Measurements from ENCODE around the gene CEP126.
A peak's percentile ranks its signal among the peaks of the same experiment; 100 is the strongest.

CEP126 gene

GRCh38 chr11:101914738-101915426, at the start of gene CEP126:
Gene CEP126, plus strand, starts transcription at chr11:101915010. Its CDS starts 275 bp downstream, at chr11:101915285.
- peak; percentile 98 for DNase-seq (ENCODE audit: low spot score)

GRCh38 chr11:101866619-101867491, 48.0 kb upstream of the CEP126 start:
- DNase-seq (ENCODE audit: low spot score): no peak

GRCh38 chr11:101867951-101868350, 46.9 kb upstream of the CEP126 start:
- no peak for DNase-seq (ENCODE audit: low spot score)

GRCh38 chr11:101870510-101870909, 44.3 kb upstream of the CEP126 start:
- no peak for DNase-seq (ENCODE audit: low spot score)

GRCh38 chr11:101872171-101872882, 42.5 kb upstream of the CEP126 start:
- DNase-seq (ENCODE audit: low spot score): no peak

GRCh38 chr11:101880222-101880621, 34.6 kb upstream of the CEP126 start:
- no peak for DNase-seq (ENCODE audit: low spot score)

- no peak for DNase-seq (ENCODE audit: low spot score)
Observed at GRCh38 chr11:101881586-101881985, 33.2 kb upstream of the CEP126 start.

GRCh38 chr11:101885631-101886030, 29.2 kb upstream of the CEP126 start:
- DNase-seq (ENCODE audit: low spot score): no peak

GRCh38 chr11:101889767-101890166, 25.0 kb upstream of the CEP126 start:
- DNase-seq (ENCODE audit: low spot score): no peak

- DNase-seq (ENCODE audit: low spot score): no peak
Observed at GRCh38 chr11:101894505-101894904, 20.3 kb upstream of the CEP126 start.

GRCh38 chr11:101907815-101908214, 7.0 kb upstream of the CEP126 start:
- DNase-seq (ENCODE audit: low spot score): no peak

- DNase-seq (ENCODE audit: low spot score): no peak
Observed at GRCh38 chr11:101909087-101909486, 5.7 kb upstream of the CEP126 start.

- DNase-seq (ENCODE audit: low spot score): no peak
Observed at GRCh38 chr11:101912823-101913284, 2.0 kb upstream of the CEP126 start.

- DNase-seq (ENCODE audit: low spot score): no peak
Observed at GRCh38 chr11:101913656-101914055, 1.2 kb upstream of the CEP126 start.

GRCh38 chr11:101914341-101914737, 471 bp upstream of the CEP126 start:
- DNase-seq (ENCODE audit: low spot score): no peak

- DNase-seq (ENCODE audit: low spot score): no peak
Observed at GRCh38 chr11:101915791-101916291, 1.0 kb downstream of the CEP126 start.

GRCh38 chr11:101916422-101916821, 1.6 kb downstream of the CEP126 start, which contains the start of gene ANGPTL5:
Gene ANGPTL5, minus strand, starts transcription at chr11:101916522. Its CDS starts 8,613 bp downstream, at chr11:101907909.
- no peak for DNase-seq (ENCODE audit: low spot score)

GRCh38 chr11:101917226-101917625, 2.4 kb downstream of the CEP126 start:
- no peak for DNase-seq (ENCODE audit: low spot score)

GRCh38 chr11:101920992-101921391, 6.2 kb downstream of the CEP126 start:
- no peak for DNase-seq (ENCODE audit: low spot score)

- DNase-seq (ENCODE audit: low spot score): no peak
Observed at GRCh38 chr11:101923554-101923953, 8.7 kb downstream of the CEP126 start.

- no peak for DNase-seq (ENCODE audit: low spot score)
Observed at GRCh38 chr11:101929294-101929915, 14.6 kb downstream of the CEP126 start.

- DNase-seq (ENCODE audit: low spot score): no peak
Observed at GRCh38 chr11:101931692-101932091, 16.9 kb downstream of the CEP126 start.

All from left forelimb (tissue), 1 donor.